ENCODE measurements around the gene UNC80.

The UNC80 gene

GRCh38 chr2:209942426-209942825 lies 170.8 kb downstream of the UNC80 start:
- no peaks in the 10 kb centered on the region for H3K4me1 ChIP-seq
- H3K27me3 ChIP-seq (ENCODE audit: low read depth): peaks cover 5% of the 10 kb centered on the region
- in situ Hi-C loops (cut with MboI; ENCODE audit: low sequenced_read_pairs): no loop called here
- H3K36me3 ChIP-seq (replicated peaks): no peaks in the 10 kb centered on the region
- no peaks in the 10 kb centered on the region for H3K9me3 ChIP-seq
- no peak overlapping the region for H3K4me3 ChIP-seq
- DNase-seq (ENCODE audit: low spot score in 2 of 2): no peak

GRCh38 chr2:209942936-209943605 lies 171.4 kb downstream of the UNC80 start:
- in situ Hi-C loops (cut with MboI; ENCODE audit: low sequenced_read_pairs): no loop called here
- H3K9me3 ChIP-seq: no peaks in the 10 kb centered on the region; the same call in 1 of the 2 replicates
- H3K4me1 ChIP-seq: no peaks in the 10 kb centered on the region
- H3K27me3 ChIP-seq (ENCODE audit: low read depth): peaks cover 5% of the 10 kb centered on the region
- no peak overlapping the region for H3K4me3 ChIP-seq
- no peaks in the 10 kb centered on the region for H3K36me3 ChIP-seq (replicated peaks)
- DNase-seq (ENCODE audit: low spot score in 2 of 2): no peak

- Histone ChIP-seq H3K9me3 (no peaks in the 10 kb centered on the region; the same call in 1 of the 2 replicates), H3K36me3 (replicated peaks) (no peaks in the 10 kb centered on the region), H3K27me3 (ENCODE audit: low read depth) (peaks cover 5% of the 10 kb centered on the region), H3K4me1 (no peaks in the 10 kb centered on the region), H3K4me3 (no peak overlapping the region)
- DNase-seq (ENCODE audit: low spot score in 2 of 2): no peak
- in situ Hi-C loops (cut with MboI; ENCODE audit: low sequenced_read_pairs): no loop called here
Measured at GRCh38 chr2:209943776-209944175, 172.1 kb downstream of the UNC80 start.

- H3K4me1 ChIP-seq: no peaks in the 10 kb centered on the region
- H3K27me3 ChIP-seq (ENCODE audit: low read depth): 0 out of 2 replicates have a peak, but pooled peaks cover 3% of the 10 kb centered on the region
- in situ Hi-C loops (cut with MboI; ENCODE audit: low sequenced_read_pairs): no loop called here
- no peak overlapping the region for H3K4me3 ChIP-seq
- H3K36me3 ChIP-seq (replicated peaks): no peaks in the 10 kb centered on the region
- no peaks in the 10 kb centered on the region; the same call in 1 of the 2 replicates for H3K9me3 ChIP-seq
- no peak for DNase-seq (ENCODE audit: low spot score in 2 of 2)
Measured at GRCh38 chr2:209946539-209946938, 174.9 kb downstream of the UNC80 start.

GRCh38 chr2:209956271-209956670 lies 184.6 kb downstream of the UNC80 start:
- in situ Hi-C loops (cut with MboI; ENCODE audit: low sequenced_read_pairs): no loop called here
- Histone ChIP-seq H3K4me1 (peaks cover 13% of the 10 kb centered on the region), H3K9me3 (no peaks in the 10 kb centered on the region), H3K4me3 (no peak overlapping the region), H3K36me3 (replicated peaks) (no peaks in the 10 kb centered on the region), H3K27me3 (ENCODE audit: low read depth) (0 out of 2 replicates have a peak, but pooled peaks cover 10% of the 10 kb centered on the region)
- DNase-seq (ENCODE audit: low spot score in 2 of 2): no peak

- Histone ChIP-seq H3K27me3 (ENCODE audit: low read depth) (0 out of 2 replicates have a peak, but pooled peaks cover 10% of the 10 kb centered on the region), H3K9me3 (no peaks in the 10 kb centered on the region), H3K4me3 (no peak overlapping the region), H3K36me3 (replicated peaks) (no peaks in the 10 kb centered on the region), H3K4me1 (peaks cover 14% of the 10 kb centered on the region)
- in situ Hi-C loops (cut with MboI; ENCODE audit: low sequenced_read_pairs): no loop called here
- no peak for DNase-seq (ENCODE audit: low spot score in 2 of 2)
Measured at GRCh38 chr2:209958016-209958415, 186.4 kb downstream of the UNC80 start.

GRCh38 chr2:209960045-209960444 lies 188.4 kb downstream of the UNC80 start:
- Histone ChIP-seq H3K36me3 (replicated peaks) (no peaks in the 10 kb centered on the region), H3K4me3 (no peak overlapping the region), H3K9me3 (no peaks in the 10 kb centered on the region), H3K27me3 (ENCODE audit: low read depth) (0 out of 2 replicates have a peak, but pooled peaks cover 9% of the 10 kb centered on the region), H3K4me1 (peaks cover 14% of the 10 kb centered on the region)
- peak in 1 of 2 experiments; percentile 11 for DNase-seq (ENCODE audit: low spot score in 2 of 2)
- in situ Hi-C loops (cut with MboI; ENCODE audit: low sequenced_read_pairs): no loop called here

- 0 out of 2 replicates have a peak, but pooled peaks cover 5% of the 10 kb centered on the region for H3K27me3 ChIP-seq (ENCODE audit: low read depth)
- H3K4me1 ChIP-seq: peaks cover 14% of the 10 kb centered on the region
- no peaks in the 10 kb centered on the region for H3K36me3 ChIP-seq (replicated peaks)
- DNase-seq (ENCODE audit: low spot score in 2 of 2): peak; percentile 76 to 84
- H3K9me3 ChIP-seq: no peaks in the 10 kb centered on the region
- H3K4me3 ChIP-seq: no peak overlapping the region
- in situ Hi-C loops (cut with MboI; ENCODE audit: low sequenced_read_pairs): no loop called here
Measured at GRCh38 chr2:209960676-209961630, 189.3 kb downstream of the UNC80 start.

GRCh38 chr2:209965723-209966122 lies 194.1 kb downstream of the UNC80 start:
- Histone ChIP-seq H3K9me3 (no peaks in the 10 kb centered on the region), H3K4me3 (no peak overlapping the region), H3K36me3 (replicated peaks) (no peaks in the 10 kb centered on the region), H3K4me1 (peaks cover 5% of the 10 kb centered on the region), H3K27me3 (ENCODE audit: low read depth) (peaks cover 5% of the 10 kb centered on the region)
- no peak for DNase-seq (ENCODE audit: low spot score in 2 of 2)
- in situ Hi-C loops (cut with MboI; ENCODE audit: low sequenced_read_pairs): no loop called here

GRCh38 chr2:209969692-209970091 lies 198.1 kb downstream of the UNC80 start:
- in situ Hi-C loops (cut with MboI; ENCODE audit: low sequenced_read_pairs): loop anchor here (10.0 kb wide), 1 partner anchor 225 kb away; no protein-coding TSS in a partner anchor
- DNase-seq (ENCODE audit: low spot score in 2 of 2): no peak
- Histone ChIP-seq H3K36me3 (replicated peaks) (no peaks in the 10 kb centered on the region), H3K4me3 (no peak overlapping the region), H3K27me3 (ENCODE audit: low read depth) (peaks cover 17% of the 10 kb centered on the region), H3K9me3 (no peaks in the 10 kb centered on the region), H3K4me1 (no peaks in the 10 kb centered on the region)

GRCh38 chr2:209970271-209970670 lies 198.6 kb downstream of the UNC80 start:
- Histone ChIP-seq H3K4me3 (no peak overlapping the region), H3K4me1 (no peaks in the 10 kb centered on the region), H3K27me3 (ENCODE audit: low read depth) (peaks cover 18% of the 10 kb centered on the region), H3K9me3 (no peaks in the 10 kb centered on the region), H3K36me3 (replicated peaks) (no peaks in the 10 kb centered on the region)
- in situ Hi-C loops (cut with MboI; ENCODE audit: low sequenced_read_pairs): loop anchor here (10.0 kb wide), 1 partner anchor 225 kb away; no protein-coding TSS in a partner anchor
- no peak for DNase-seq (ENCODE audit: low spot score in 2 of 2)

- in situ Hi-C loops (cut with MboI; ENCODE audit: low sequenced_read_pairs): loop anchor here (10.0 kb wide), 1 partner anchor 224 kb away; no protein-coding TSS in a partner anchor
- H3K36me3 ChIP-seq (replicated peaks): no peaks in the 10 kb centered on the region
- H3K4me3 ChIP-seq: no peak overlapping the region
- DNase-seq (ENCODE audit: low spot score in 2 of 2): no peak
- H3K27me3 ChIP-seq (ENCODE audit: low read depth): peaks cover 18% of the 10 kb centered on the region
- no peaks in the 10 kb centered on the region for H3K9me3 ChIP-seq
- H3K4me1 ChIP-seq: no peaks in the 10 kb centered on the region
Measured at GRCh38 chr2:209970711-209971110, 199.1 kb downstream of the UNC80 start.

- H3K36me3 ChIP-seq (replicated peaks): no peaks in the 10 kb centered on the region
- no peaks in the 10 kb centered on the region; the same call in 1 of the 2 replicates for H3K4me1 ChIP-seq
- no peaks in the 10 kb centered on the region for H3K9me3 ChIP-seq
- in situ Hi-C loops (cut with MboI; ENCODE audit: low sequenced_read_pairs): loop anchor here (10.0 kb wide), 1 partner anchor 221 kb away; no protein-coding TSS in a partner anchor
- H3K27me3 ChIP-seq (ENCODE audit: low read depth): peaks cover 14% of the 10 kb centered on the region
- DNase-seq (ENCODE audit: low spot score in 2 of 2): no peak
- H3K4me3 ChIP-seq: no peak overlapping the region
Measured at GRCh38 chr2:209973328-209973727, 201.7 kb downstream of the UNC80 start.

Data from HAP-1 (cell line).